Measurements from ENCODE around the gene STK32C. TPM values are rescaled to one million over a fixed set of nuclear protein-coding genes. Genes with fewer than 3 reads are reported as not detected.
A peak's percentile ranks its signal among the peaks of the same experiment; 100 is the strongest.

Gene STK32C
- total RNA-seq, 2 donors from 2014 or later, result 8.4 to 9.9 TPM

GRCh38 chr10:132273966-132274365 lies 33.8 kb downstream of the STK32C start:
- Mint-ChIP-seq H3K36me3 (ENCODE audit: low read depth) (no peaks in the 10 kb centered on the region), H3K9me3 (no peaks in the 10 kb centered on the region), H3K4me1 (no peaks in the 10 kb centered on the region), H3K27ac (no peak overlapping the region), H3K4me3 (no peak overlapping the region), H3K27me3 (ENCODE audit: insufficient read depth) (no peaks in the 10 kb centered on the region)
- H3K36me3 ChIP-seq (ENCODE audit: control insufficient read depth, insufficient read depth, low read length), result no peaks in the 10 kb centered on the region
- DNase-seq, result no peak
- H3K4me1 ChIP-seq (ENCODE audit: control insufficient read depth, insufficient read depth, low read length), result no peaks in the 10 kb centered on the region
- 91 to 93% methylated on average over 8 to 11 of the region's 11 CpGs for WGBS, 2 experiments (ENCODE audit: insufficient coverage in 1 of 2, insufficient read length in 1 of 2)
- H3K27me3 ChIP-seq (ENCODE audit: control insufficient read depth, insufficient read depth, low read length, poor library complexity, severe bottlenecking), result no peaks in the 10 kb centered on the region
- no peaks in the 10 kb centered on the region for H3K9me3 ChIP-seq (ENCODE audit: control insufficient read depth, low read length)
- no peak for TF ChIP-seq CTCF (conservative IDR thresholded peaks at IDR 0.05)
- H3K27ac ChIP-seq (ENCODE audit: low read depth, low read length), result no peak overlapping the region
- H3K4me3 ChIP-seq (ENCODE audit: low read length), result no peak overlapping the region
- H3K9ac ChIP-seq (ENCODE audit: extremely low read depth, low read length, poor library complexity, severe bottlenecking), result no peak overlapping the region

- no peak for TF ChIP-seq CTCF (conservative IDR thresholded peaks at IDR 0.05)
- no peaks in the 10 kb centered on the region for H3K27me3 Mint-ChIP-seq (ENCODE audit: insufficient read depth)
- no peak overlapping the region for H3K27ac ChIP-seq (ENCODE audit: low read depth, low read length)
- no peaks in the 10 kb centered on the region for H3K27me3 ChIP-seq (ENCODE audit: control insufficient read depth, insufficient read depth, low read length, poor library complexity, severe bottlenecking)
- no peaks in the 10 kb centered on the region for H3K9me3 ChIP-seq (ENCODE audit: control insufficient read depth, low read length)
- peaks cover 3% of the 10 kb centered on the region for H3K9me3 Mint-ChIP-seq
- H3K36me3 ChIP-seq (ENCODE audit: control insufficient read depth, insufficient read depth, low read length), result no peaks in the 10 kb centered on the region
- no peaks in the 10 kb centered on the region for H3K4me1 ChIP-seq (ENCODE audit: control insufficient read depth, insufficient read depth, low read length)
- H3K36me3 Mint-ChIP-seq (ENCODE audit: low read depth), result no peaks in the 10 kb centered on the region
- no peak for DNase-seq
- no peaks in the 10 kb centered on the region for H3K4me1 Mint-ChIP-seq
- H3K4me3 ChIP-seq (ENCODE audit: low read length), result no peak overlapping the region
- H3K4me3 Mint-ChIP-seq, result no peak overlapping the region
- WGBS, 2 experiments (ENCODE audit: insufficient coverage in 1 of 2, insufficient read length in 1 of 2), result 91 to 95% methylated on average over 7 to 8 of the region's 8 CpGs
- H3K27ac Mint-ChIP-seq, result no peak overlapping the region
- H3K9ac ChIP-seq (ENCODE audit: extremely low read depth, low read length, poor library complexity, severe bottlenecking), result no peak overlapping the region
These were observed 34.3 kb downstream of the STK32C start for GRCh38 chr10:132273304-132273944.

- no peaks in the 10 kb centered on the region for H3K36me3 Mint-ChIP-seq (ENCODE audit: low read depth)
- peaks cover 3% of the 10 kb centered on the region for H3K9me3 Mint-ChIP-seq
- H3K27me3 Mint-ChIP-seq (ENCODE audit: insufficient read depth), result no peaks in the 10 kb centered on the region
- Histone ChIP-seq H3K4me3 (ENCODE audit: low read length) (no peak overlapping the region), H3K36me3 (ENCODE audit: control insufficient read depth, insufficient read depth, low read length) (no peaks in the 10 kb centered on the region), H3K27me3 (ENCODE audit: control insufficient read depth, insufficient read depth, low read length, poor library complexity, severe bottlenecking) (no peaks in the 10 kb centered on the region), H3K9me3 (ENCODE audit: control insufficient read depth, low read length) (no peaks in the 10 kb centered on the region), H3K4me1 (ENCODE audit: control insufficient read depth, insufficient read depth, low read length) (no peaks in the 10 kb centered on the region), H3K9ac (ENCODE audit: extremely low read depth, low read length, poor library complexity, severe bottlenecking) (no peak overlapping the region), H3K27ac (ENCODE audit: low read depth, low read length) (peak overlapping the region; percentile 57)
- H3K27ac Mint-ChIP-seq, result peak overlapping the region; percentile 14
- DNase-seq, result no peak
- no peaks in the 10 kb centered on the region for H3K4me1 Mint-ChIP-seq
- no peak overlapping the region for H3K4me3 Mint-ChIP-seq
- TF ChIP-seq CTCF (conservative IDR thresholded peaks at IDR 0.05), result no peak
- WGBS, 2 experiments (ENCODE audit: insufficient coverage in 1 of 2, insufficient read length in 1 of 2), result 89 to 91% methylated on average over 23 to 35 of the region's 35 CpGs
These were observed 35.3 kb downstream of the STK32C start for GRCh38 chr10:132272231-132272971.

All from endodermal cell (in vitro differentiated cells).